ENCODE measurements around the gene CDC20. TPM values are rescaled to one million over a fixed set of nuclear protein-coding genes. Genes with fewer than 3 reads are reported as not detected.

CDC20 gene
- total and polyA plus RNA-seq, 2 of the 4 experiments (the other 2 are of a cell fraction), result 103 to 107 TPM

DNA sequence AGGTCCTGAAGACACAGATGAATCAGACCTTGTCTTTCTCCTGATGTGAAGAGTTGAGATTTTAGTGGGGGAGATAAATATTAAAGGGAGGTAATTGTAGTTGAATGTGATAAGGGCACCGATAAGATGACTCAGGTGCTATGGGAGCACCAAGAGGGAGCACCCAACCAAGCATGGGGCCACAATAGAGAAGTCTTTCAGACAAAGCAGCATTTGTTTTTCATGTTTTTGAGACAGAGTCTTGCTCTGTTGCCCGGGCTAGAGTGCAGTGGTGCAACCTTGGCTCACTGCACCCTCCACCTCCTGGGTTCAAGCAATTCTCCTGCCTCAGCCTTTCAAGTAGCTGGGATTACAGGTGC lies 47.1 kb downstream of the CDC20 start:
- no peak overlapping the region for H3K27ac ChIP-seq (ENCODE audit: insufficient read depth, low read length)

More for the DNA sequence above, 47.1 kb downstream of the CDC20 start:
- Histone ChIP-seq H3K56ac (ENCODE audit: extremely low read depth, insufficient read depth, low read length) (no peak overlapping the region), H4K5ac (ENCODE audit: low read depth, low read length) (no peak overlapping the region), H2BK20ac (ENCODE audit: low read depth, low read length) (no peak overlapping the region), H3K27me3 (ENCODE audit: control insufficient read depth, insufficient read depth, low read length) (no peaks in the 10 kb centered on the region), H2BK5ac (ENCODE audit: low read depth, low read length, poor library complexity, severe bottlenecking) (no peak overlapping the region), H3K9ac (ENCODE audit: low read depth, low read length) (no peak overlapping the region), H3K79me1 (ENCODE audit: low read depth in 1 of 2, low read length in 2 of 2) (peaks cover 21 to 31% of the 10 kb centered on the region in 2 experiments), H3K36me3 (ENCODE audit: control insufficient read depth, insufficient read depth, low read length) (peaks cover 41% of the 10 kb centered on the region), H3K14ac (replicated peaks; ENCODE audit: low read depth, low read length) (no peak overlapping the region), H2AFZ (replicated peaks; ENCODE audit: low read length, poor library complexity) (no peak overlapping the region), H2BK120ac (ENCODE audit: low read depth, low read length) (no peak overlapping the region), H3K18ac (ENCODE audit: low read depth, low read length) (no peak overlapping the region), H3K9me3 (ENCODE audit: control insufficient read depth, insufficient read depth, low read length) (no peaks in the 10 kb centered on the region), H2AK5ac (ENCODE audit: low read depth, low read length) (no peak overlapping the region), H3K23ac (ENCODE audit: low read depth, low read length) (no peak overlapping the region), H3K4me3 (ENCODE audit: insufficient read depth, low read depth, low read length) (no peak overlapping the region), H4K20me1 (ENCODE audit: insufficient read depth, low read length) (no peaks in the 10 kb centered on the region), H2BK15ac (ENCODE audit: low read depth, low read length) (no peak overlapping the region), H3K4ac (ENCODE audit: low read depth, low read length) (no peak overlapping the region), H4K8ac (ENCODE audit: low read depth in 2 of 2, low read length in 2 of 2) (no peak overlapping the region), H2AK9ac (replicated peaks; ENCODE audit: low read depth, low read length, poor library complexity) (no peak overlapping the region), H3K4me1 (ENCODE audit: control insufficient read depth, insufficient read depth, low read length) (peaks cover 4% of the 10 kb centered on the region; the same call in 1 of the 2 replicates), H3K4me2 (ENCODE audit: low read depth, low read length) (no peak overlapping the region), H4K91ac (ENCODE audit: insufficient read depth, low read depth, low read length) (no peak overlapping the region), H3K9me1 (ENCODE audit: insufficient read depth, low read length) (peaks cover 8% of the 10 kb centered on the region; the same call in 1 of the 2 replicates)
- ATAC-seq (ENCODE audit: low read depth), result no peak
- intact Hi-C loops (cut with micrococcal nuclease), result no loop called here
- WGBS, 2 experiments (ENCODE audit: extremely low coverage in 2 of 2, insufficient read length in 1 of 2), result 95 to 100% methylated on average over 1 to 2 of the region's 2 CpGs
- in situ Hi-C loops (cut with MboI; ENCODE audit: low sequenced_read_pairs), result loop anchor here (25.0 kb wide), 1 partner anchor 494 kb away; no protein-coding TSS in a partner anchor
- ChIA-PET POLR2A (ENCODE audit: unreplicated experiment) (no interaction called here), CTCF (interaction anchor here (1.1 kb wide), 1 partner anchor 8 kb away, joined by 3 read pairs; no protein-coding TSS in a partner anchor)
- no TSS peak for BruUV-seq (replicated peaks)
- dilution Hi-C loops (cut with HindIII; ENCODE audit: low sequenced_read_pairs, unreplicated experiment), result no loop called here
- DNase-seq, result no peak
- TF ChIP-seq FOS (IDR thresholded peaks at IDR 0.05; ENCODE audit: low read depth, low read length) (no peak), RAD21 (IDR thresholded peaks at IDR 0.05; ENCODE audit: low read length) (no peak), CTCF (conservative IDR thresholded peaks at IDR 0.05; ENCODE audit: low read depth, low read length) (no peak), USF2 (IDR thresholded peaks at IDR 0.05; ENCODE audit: low read depth, low read length) (no peak), POLR2A (IDR thresholded peaks at IDR 0.05; ENCODE audit: low read depth, low read length) (no peak), CEBPB (IDR thresholded peaks at IDR 0.05; ENCODE audit: low read depth, low read length) (no peak), MXI1 (IDR thresholded peaks at IDR 0.05; ENCODE audit: borderline replicate concordance, low read depth, low read length) (no peak), CHD1 (IDR thresholded peaks at IDR 0.05; ENCODE audit: low read depth, low read length) (no peak), RCOR1 (IDR thresholded peaks at IDR 0.05; ENCODE audit: insufficient replicate concordance, low read length) (no peak), NFE2L2 (IDR thresholded peaks at IDR 0.05; ENCODE audit: low read depth, low read length) (no peak), RFX5 (IDR thresholded peaks at IDR 0.05; ENCODE audit: low read depth, low read length) (no peak), MAFK (IDR thresholded peaks at IDR 0.05; ENCODE audit: low read depth, low read length) (no peak), BHLHE40 (IDR thresholded peaks at IDR 0.05; ENCODE audit: low read depth, low read length) (no peak), MAZ (IDR thresholded peaks at IDR 0.05; ENCODE audit: borderline replicate concordance, low read depth, low read length) (no peak), SMC3 (IDR thresholded peaks at IDR 0.05; ENCODE audit: low read depth, low read length) (no peak)

Measured in IMR-90 (cell line).